ENCODE measurements around the gene MUC20.

DNA sequence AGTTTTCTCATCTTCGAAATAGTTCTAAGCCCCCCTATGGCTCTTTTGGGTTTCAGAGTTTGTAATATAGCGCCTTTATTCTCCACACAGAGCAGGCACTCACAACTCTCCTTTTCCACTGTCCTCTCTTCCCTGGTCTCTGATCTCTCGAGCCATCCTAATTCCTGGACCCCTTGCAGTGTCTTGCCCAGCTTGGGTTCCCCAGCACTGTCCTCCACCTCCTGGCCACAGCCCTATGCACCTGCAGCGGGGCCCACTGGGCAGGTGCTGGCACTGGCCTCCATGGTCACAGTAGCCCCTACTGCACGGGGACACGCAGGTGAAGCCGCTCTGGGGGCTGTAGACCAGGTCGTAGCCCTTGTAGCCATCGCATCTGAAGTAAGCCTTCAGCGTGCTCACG lies 27.9 kb downstream of the MUC20 start:
- TF ChIP-seq, protein P1, sequence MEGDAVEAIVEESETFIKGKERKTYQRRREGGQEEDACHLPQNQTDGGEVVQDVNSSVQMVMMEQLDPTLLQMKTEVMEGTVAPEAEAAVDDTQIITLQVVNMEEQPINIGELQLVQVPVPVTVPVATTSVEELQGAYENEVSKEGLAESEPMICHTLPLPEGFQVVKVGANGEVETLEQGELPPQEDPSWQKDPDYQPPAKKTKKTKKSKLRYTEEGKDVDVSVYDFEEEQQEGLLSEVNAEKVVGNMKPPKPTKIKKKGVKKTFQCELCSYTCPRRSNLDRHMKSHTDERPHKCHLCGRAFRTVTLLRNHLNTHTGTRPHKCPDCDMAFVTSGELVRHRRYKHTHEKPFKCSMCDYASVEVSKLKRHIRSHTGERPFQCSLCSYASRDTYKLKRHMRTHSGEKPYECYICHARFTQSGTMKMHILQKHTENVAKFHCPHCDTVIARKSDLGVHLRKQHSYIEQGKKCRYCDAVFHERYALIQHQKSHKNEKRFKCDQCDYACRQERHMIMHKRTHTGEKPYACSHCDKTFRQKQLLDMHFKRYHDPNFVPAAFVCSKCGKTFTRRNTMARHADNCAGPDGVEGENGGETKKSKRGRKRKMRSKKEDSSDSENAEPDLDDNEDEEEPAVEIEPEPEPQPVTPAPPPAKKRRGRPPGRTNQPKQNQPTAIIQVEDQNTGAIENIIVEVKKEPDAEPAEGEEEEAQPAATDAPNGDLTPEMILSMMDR (IDR thresholded peaks at IDR 0.05 in 2 of 3, conservative IDR thresholded peaks at IDR 0.05 in 1 of 3; ENCODE audit: insufficient read depth in 2 of 3, low read depth in 1 of 3, low read length in 3 of 3) = no peak
- TF ChIP-seq, protein P2, sequence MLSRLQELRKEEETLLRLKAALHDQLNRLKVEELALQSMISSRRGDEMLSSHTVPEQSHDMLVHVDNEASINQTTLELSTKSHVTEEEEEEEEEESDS (CRISPR knock-in tag; IDR thresholded peaks at IDR 0.05) = no peak
- TF ChIP-seq, protein P3, sequence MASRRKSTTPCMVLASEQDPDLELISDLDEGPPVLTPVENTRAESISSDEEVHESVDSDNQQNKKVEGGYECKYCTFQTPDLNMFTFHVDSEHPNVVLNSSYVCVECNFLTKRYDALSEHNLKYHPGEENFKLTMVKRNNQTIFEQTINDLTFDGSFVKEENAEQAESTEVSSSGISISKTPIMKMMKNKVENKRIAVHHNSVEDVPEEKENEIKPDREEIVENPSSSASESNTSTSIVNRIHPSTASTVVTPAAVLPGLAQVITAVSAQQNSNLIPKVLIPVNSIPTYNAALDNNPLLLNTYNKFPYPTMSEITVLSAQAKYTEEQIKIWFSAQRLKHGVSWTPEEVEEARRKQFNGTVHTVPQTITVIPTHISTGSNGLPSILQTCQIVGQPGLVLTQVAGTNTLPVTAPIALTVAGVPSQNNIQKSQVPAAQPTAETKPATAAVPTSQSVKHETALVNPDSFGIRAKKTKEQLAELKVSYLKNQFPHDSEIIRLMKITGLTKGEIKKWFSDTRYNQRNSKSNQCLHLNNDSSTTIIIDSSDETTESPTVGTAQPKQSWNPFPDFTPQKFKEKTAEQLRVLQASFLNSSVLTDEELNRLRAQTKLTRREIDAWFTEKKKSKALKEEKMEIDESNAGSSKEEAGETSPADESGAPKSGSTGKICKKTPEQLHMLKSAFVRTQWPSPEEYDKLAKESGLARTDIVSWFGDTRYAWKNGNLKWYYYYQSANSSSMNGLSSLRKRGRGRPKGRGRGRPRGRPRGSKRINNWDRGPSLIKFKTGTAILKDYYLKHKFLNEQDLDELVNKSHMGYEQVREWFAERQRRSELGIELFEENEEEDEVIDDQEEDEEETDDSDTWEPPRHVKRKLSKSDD (conservative IDR thresholded peaks at IDR 0.05; ENCODE audit: low read length) = no peak
- TF ChIP-seq, protein P4, sequence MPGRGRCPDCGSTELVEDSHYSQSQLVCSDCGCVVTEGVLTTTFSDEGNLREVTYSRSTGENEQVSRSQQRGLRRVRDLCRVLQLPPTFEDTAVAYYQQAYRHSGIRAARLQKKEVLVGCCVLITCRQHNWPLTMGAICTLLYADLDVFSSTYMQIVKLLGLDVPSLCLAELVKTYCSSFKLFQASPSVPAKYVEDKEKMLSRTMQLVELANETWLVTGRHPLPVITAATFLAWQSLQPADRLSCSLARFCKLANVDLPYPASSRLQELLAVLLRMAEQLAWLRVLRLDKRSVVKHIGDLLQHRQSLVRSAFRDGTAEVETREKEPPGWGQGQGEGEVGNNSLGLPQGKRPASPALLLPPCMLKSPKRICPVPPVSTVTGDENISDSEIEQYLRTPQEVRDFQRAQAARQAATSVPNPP (IDR thresholded peaks at IDR 0.05; ENCODE audit: borderline replicate concordance, insufficient read depth, insufficient read length) = no peak
- TF ChIP-seq, protein P5, sequence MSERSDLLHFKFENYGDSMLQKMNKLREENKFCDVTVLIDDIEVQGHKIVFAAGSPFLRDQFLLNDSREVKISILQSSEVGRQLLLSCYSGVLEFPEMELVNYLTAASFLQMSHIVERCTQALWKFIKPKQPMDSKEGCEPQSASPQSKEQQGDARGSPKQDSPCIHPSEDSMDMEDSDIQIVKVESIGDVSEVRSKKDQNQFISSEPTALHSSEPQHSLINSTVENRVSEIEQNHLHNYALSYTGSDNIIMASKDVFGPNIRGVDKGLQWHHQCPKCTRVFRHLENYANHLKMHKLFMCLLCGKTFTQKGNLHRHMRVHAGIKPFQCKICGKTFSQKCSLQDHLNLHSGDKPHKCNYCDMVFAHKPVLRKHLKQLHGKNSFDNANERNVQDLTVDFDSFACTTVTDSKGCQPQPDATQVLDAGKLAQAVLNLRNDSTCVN (CRISPR knock-in tag; IDR thresholded peaks at IDR 0.05) = no peak
